ENCODE measurements around the gene FBXW4. TPM values are rescaled to one million over a fixed set of nuclear protein-coding genes. Genes with fewer than 3 reads are reported as not detected.

The FBXW4 gene
- polyA plus RNA-seq, 1 of the 3 experiments (the other 2 are of a cell fraction), result 27.6 TPM

- TF ChIP-seq RXRA (IDR thresholded peaks at IDR 0.05; ENCODE audit: borderline replicate concordance, low read depth), result no peak
- TF ChIP-seq REST (IDR thresholded peaks at IDR 0.05; ENCODE audit: low read depth, low read length), result no peak
- no peak for TF ChIP-seq GABPA (IDR thresholded peaks at IDR 0.05; ENCODE audit: low read depth)
- no peak for TF ChIP-seq GATA2 (CRISPR knock-in tag; IDR thresholded peaks at IDR 0.05)
- TF ChIP-seq, protein P1, sequence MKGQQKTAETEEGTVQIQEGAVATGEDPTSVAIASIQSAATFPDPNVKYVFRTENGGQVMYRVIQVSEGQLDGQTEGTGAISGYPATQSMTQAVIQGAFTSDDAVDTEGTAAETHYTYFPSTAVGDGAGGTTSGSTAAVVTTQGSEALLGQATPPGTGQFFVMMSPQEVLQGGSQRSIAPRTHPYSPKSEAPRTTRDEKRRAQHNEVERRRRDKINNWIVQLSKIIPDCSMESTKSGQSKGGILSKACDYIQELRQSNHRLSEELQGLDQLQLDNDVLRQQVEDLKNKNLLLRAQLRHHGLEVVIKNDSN (IDR thresholded peaks at IDR 0.05; ENCODE audit: borderline replicate concordance, low read depth), result no peak
- no peak for TF ChIP-seq CHD2 (IDR thresholded peaks at IDR 0.05; ENCODE audit: low read length, partially characterized antibody)
- TF ChIP-seq FOXM1 (IDR thresholded peaks at IDR 0.05; ENCODE audit: low read depth), result no peak
- no peak for TF ChIP-seq MAX (IDR thresholded peaks at IDR 0.05; ENCODE audit: low read depth)
- no peak for TF ChIP-seq TEAD4 (IDR thresholded peaks at IDR 0.05; ENCODE audit: borderline replicate concordance, insufficient read depth)
- TF ChIP-seq ZBTB33 (IDR thresholded peaks at IDR 0.05; ENCODE audit: borderline replicate concordance, low read depth), result no peak
- TF ChIP-seq RAD21 (IDR thresholded peaks at IDR 0.05; ENCODE audit: low read length), result no peak
- TF ChIP-seq FOXJ3 (CRISPR knock-in tag; IDR thresholded peaks at IDR 0.05), result no peak
- TF ChIP-seq, protein P2, sequence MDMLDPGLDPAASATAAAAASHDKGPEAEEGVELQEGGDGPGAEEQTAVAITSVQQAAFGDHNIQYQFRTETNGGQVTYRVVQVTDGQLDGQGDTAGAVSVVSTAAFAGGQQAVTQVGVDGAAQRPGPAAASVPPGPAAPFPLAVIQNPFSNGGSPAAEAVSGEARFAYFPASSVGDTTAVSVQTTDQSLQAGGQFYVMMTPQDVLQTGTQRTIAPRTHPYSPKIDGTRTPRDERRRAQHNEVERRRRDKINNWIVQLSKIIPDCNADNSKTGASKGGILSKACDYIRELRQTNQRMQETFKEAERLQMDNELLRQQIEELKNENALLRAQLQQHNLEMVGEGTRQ (IDR thresholded peaks at IDR 0.05; ENCODE audit: borderline replicate concordance, low read depth, low read length), result no peak
- TF ChIP-seq NFIC (IDR thresholded peaks at IDR 0.05; ENCODE audit: borderline replicate concordance), result no peak
- 82% methylated on average over 10 of the region's 15 CpGs for WGBS (ENCODE audit: low lambda C conversion rate)
- H3K9ac ChIP-seq, result no peak overlapping the region
- ChIA-PET POLR2A (no interaction called here), CTCF (interaction anchor here (1.4 kb wide), 1 partner anchor 10 kb away, joined by 3 read pairs; no protein-coding TSS in a partner anchor)
- no peak overlapping the region for H3K4me3 ChIP-seq (ENCODE audit: low read depth in 2 of 2, low read length in 1 of 2)
- H4K20me1 ChIP-seq (ENCODE audit: insufficient read depth), result no peaks in the 10 kb centered on the region
- no peak overlapping the region for H3K27ac ChIP-seq (ENCODE audit: low read depth in 2 of 2, low read length in 1 of 2)
- H3K4me1 ChIP-seq (ENCODE audit: control insufficient read depth in 1 of 2, insufficient read depth in 2 of 2, low read depth in 1 of 2, low read length in 1 of 2), result peaks cover 0 to 39% of the 10 kb centered on the region in 2 experiments; a peak in 1 of 4 replicates
- H3K9me3 ChIP-seq, result no peaks in the 10 kb centered on the region
- H3F3A ChIP-seq (replicated peaks; ENCODE audit: insufficient read depth), result no peaks in the 10 kb centered on the region
- DNase-seq, result no peak
- H2AFZ ChIP-seq (ENCODE audit: low read depth), result no peak overlapping the region
- H3K36me3 ChIP-seq (replicated peaks in 1 of 2; ENCODE audit: control insufficient read depth in 1 of 2, insufficient read depth in 2 of 2, low read length in 1 of 2), result no peaks in the 10 kb centered on the region
- H3K27me3 ChIP-seq (ENCODE audit: insufficient read depth), result no peaks in the 10 kb centered on the region; the same call in 1 of the 2 replicates
- no peaks in the 10 kb centered on the region for H3K9me2 ChIP-seq
- H3K4me2 ChIP-seq, result no peak overlapping the region
- no peaks in the 10 kb centered on the region for H3K79me2 ChIP-seq (ENCODE audit: insufficient read depth)
Measured at GRCh38 chr10:101564490-101564991, 130.4 kb downstream of the FBXW4 start.
